ENCODE measurements around the gene AK4.

The AK4 gene

GRCh38 chr1:65211331-65211730 lies 63.3 kb downstream of the AK4 start:
- Histone ChIP-seq H3K4me2 (ENCODE audit: low read depth, low read length, poor library complexity, severe bottlenecking) (no peak overlapping the region), H4K20me1 (ENCODE audit: low read depth, low read length) (no peaks in the 10 kb centered on the region), H3K4me3 (ENCODE audit: insufficient read depth, low read length, poor library complexity, severe bottlenecking) (no peak overlapping the region), H3K9ac (ENCODE audit: low read length) (no peak overlapping the region), H3K9me2 (replicated peaks; ENCODE audit: insufficient read depth, low read length) (no peaks in the 10 kb centered on the region), H3K79me2 (ENCODE audit: insufficient read depth, low read length) (no peaks in the 10 kb centered on the region), H3K9me3 (ENCODE audit: insufficient read depth, low read length) (no peaks in the 10 kb centered on the region), H3F3A (ENCODE audit: insufficient read depth) (no peaks in the 10 kb centered on the region), H3K27ac (ENCODE audit: low read depth, low read length) (no peak overlapping the region), H3K36me3 (ENCODE audit: low read length) (no peaks in the 10 kb centered on the region), H3K27me3 (ENCODE audit: low read length) (no peaks in the 10 kb centered on the region), H2AFZ (ENCODE audit: low read depth, low read length, severe bottlenecking) (no peak overlapping the region)
- TF ChIP-seq EZH2phosphoT487 (conservative IDR thresholded peaks at IDR 0.05; ENCODE audit: low read length), result no peak
- TF ChIP-seq, protein P1, sequence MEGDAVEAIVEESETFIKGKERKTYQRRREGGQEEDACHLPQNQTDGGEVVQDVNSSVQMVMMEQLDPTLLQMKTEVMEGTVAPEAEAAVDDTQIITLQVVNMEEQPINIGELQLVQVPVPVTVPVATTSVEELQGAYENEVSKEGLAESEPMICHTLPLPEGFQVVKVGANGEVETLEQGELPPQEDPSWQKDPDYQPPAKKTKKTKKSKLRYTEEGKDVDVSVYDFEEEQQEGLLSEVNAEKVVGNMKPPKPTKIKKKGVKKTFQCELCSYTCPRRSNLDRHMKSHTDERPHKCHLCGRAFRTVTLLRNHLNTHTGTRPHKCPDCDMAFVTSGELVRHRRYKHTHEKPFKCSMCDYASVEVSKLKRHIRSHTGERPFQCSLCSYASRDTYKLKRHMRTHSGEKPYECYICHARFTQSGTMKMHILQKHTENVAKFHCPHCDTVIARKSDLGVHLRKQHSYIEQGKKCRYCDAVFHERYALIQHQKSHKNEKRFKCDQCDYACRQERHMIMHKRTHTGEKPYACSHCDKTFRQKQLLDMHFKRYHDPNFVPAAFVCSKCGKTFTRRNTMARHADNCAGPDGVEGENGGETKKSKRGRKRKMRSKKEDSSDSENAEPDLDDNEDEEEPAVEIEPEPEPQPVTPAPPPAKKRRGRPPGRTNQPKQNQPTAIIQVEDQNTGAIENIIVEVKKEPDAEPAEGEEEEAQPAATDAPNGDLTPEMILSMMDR (IDR thresholded peaks at IDR 0.05; ENCODE audit: insufficient read depth, low read length, poor library complexity, severe bottlenecking), result no peak

GRCh38 chr1:65213271-65214023 lies 65.4 kb downstream of the AK4 start:
- Histone ChIP-seq H3K79me2 (ENCODE audit: insufficient read depth, low read length) (no peaks in the 10 kb centered on the region), H3K27ac (ENCODE audit: low read depth, low read length) (no peak overlapping the region), H3K36me3 (ENCODE audit: low read length) (no peaks in the 10 kb centered on the region), H3F3A (ENCODE audit: insufficient read depth) (no peaks in the 10 kb centered on the region), H2AFZ (ENCODE audit: low read depth, low read length, severe bottlenecking) (no peak overlapping the region), H3K4me2 (ENCODE audit: low read depth, low read length, poor library complexity, severe bottlenecking) (no peak overlapping the region), H3K9ac (ENCODE audit: low read length) (no peak overlapping the region), H3K9me2 (replicated peaks; ENCODE audit: insufficient read depth, low read length) (no peaks in the 10 kb centered on the region), H3K27me3 (ENCODE audit: low read length) (no peaks in the 10 kb centered on the region), H3K9me3 (ENCODE audit: insufficient read depth, low read length) (no peaks in the 10 kb centered on the region), H3K4me3 (ENCODE audit: insufficient read depth, low read length, poor library complexity, severe bottlenecking) (no peak overlapping the region), H4K20me1 (ENCODE audit: low read depth, low read length) (no peaks in the 10 kb centered on the region)
- TF ChIP-seq, protein P1 (IDR thresholded peaks at IDR 0.05; ENCODE audit: insufficient read depth, low read length, poor library complexity, severe bottlenecking), result no peak
- no peak for TF ChIP-seq EZH2phosphoT487 (conservative IDR thresholded peaks at IDR 0.05; ENCODE audit: low read length)

GRCh38 chr1:65214340-65215027 lies 66.5 kb downstream of the AK4 start:
- TF ChIP-seq, protein P1 (IDR thresholded peaks at IDR 0.05; ENCODE audit: insufficient read depth, low read length, poor library complexity, severe bottlenecking), result no peak
- TF ChIP-seq EZH2phosphoT487 (conservative IDR thresholded peaks at IDR 0.05; ENCODE audit: low read length), result no peak
- no peak overlapping the region for H3K27ac ChIP-seq (ENCODE audit: low read depth, low read length)

More at GRCh38 chr1:65214340-65215027, 66.5 kb downstream of the AK4 start:
- Histone ChIP-seq H3K4me3 (ENCODE audit: insufficient read depth, low read length, poor library complexity, severe bottlenecking) (no peak overlapping the region), H3K9ac (ENCODE audit: low read length) (no peak overlapping the region), H3K9me3 (ENCODE audit: insufficient read depth, low read length) (no peaks in the 10 kb centered on the region), H3K4me2 (ENCODE audit: low read depth, low read length, poor library complexity, severe bottlenecking) (no peak overlapping the region), H3K36me3 (ENCODE audit: low read length) (peaks cover 4% of the 10 kb centered on the region; the same call in 1 of the 2 replicates), H3K27me3 (ENCODE audit: low read length) (no peaks in the 10 kb centered on the region), H3F3A (ENCODE audit: insufficient read depth) (no peaks in the 10 kb centered on the region), H3K79me2 (ENCODE audit: insufficient read depth, low read length) (no peaks in the 10 kb centered on the region), H2AFZ (ENCODE audit: low read depth, low read length, severe bottlenecking) (no peak overlapping the region), H3K9me2 (replicated peaks; ENCODE audit: insufficient read depth, low read length) (no peaks in the 10 kb centered on the region), H4K20me1 (ENCODE audit: low read depth, low read length) (no peaks in the 10 kb centered on the region)

Data from SU-DHL-6 (cell line).